ENCODE measurements around the gene BCL2L1.
"Not testable (repeated sequence)": the region's sequence is repeated elsewhere in the genome, so short reads cannot be mapped to it uniquely, and the experiment has no call there.

BCL2L1 gene

DNA sequence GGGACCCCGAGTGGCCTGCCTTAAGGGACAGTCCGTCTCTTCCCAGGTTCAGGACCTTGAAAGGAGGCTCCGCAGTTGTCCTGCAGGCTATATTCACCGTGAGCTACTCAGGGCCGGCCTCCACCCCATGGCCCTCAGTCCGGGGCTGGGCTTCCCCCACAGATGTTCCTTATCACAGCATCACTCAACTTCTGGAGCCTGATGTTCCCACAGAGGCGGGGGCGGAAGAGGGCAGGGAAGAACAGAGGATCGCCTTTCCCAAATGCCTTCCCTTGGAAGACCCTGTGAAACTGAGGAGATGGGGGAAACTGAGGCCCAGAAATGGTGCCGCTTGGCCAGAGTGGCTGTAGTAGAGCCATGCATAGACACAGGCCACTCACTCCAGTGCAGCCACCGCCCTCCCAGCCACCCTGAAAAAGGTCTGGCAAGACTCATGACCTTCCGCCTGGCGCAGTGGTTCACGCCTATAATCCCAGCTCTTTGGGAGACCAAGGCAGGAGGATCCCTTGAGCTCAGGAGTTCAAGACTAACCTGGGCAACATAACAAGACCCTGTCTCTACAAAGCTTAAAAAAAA, 89.2 kb downstream of the BCL2L1 start:
- H3K9ac ChIP-seq (ENCODE audit: low read depth in 1 of 2, low read length in 2 of 2) = no peak overlapping the region
- no peak overlapping the region for H3K27ac ChIP-seq (ENCODE audit: low read depth in 2 of 2, low read length in 2 of 2)
- H3K4me1 ChIP-seq (ENCODE audit: control insufficient read depth in 2 of 2, insufficient read depth in 2 of 2, low read length in 2 of 2) = no peaks in the 10 kb centered on the region
- no peak overlapping the region for H3K4me3 ChIP-seq (ENCODE audit: low read length in 2 of 2)
- no peaks in the 10 kb centered on the region for H3K9me3 ChIP-seq (ENCODE audit: control insufficient read depth in 2 of 2, low read length in 2 of 2)
- H3K27me3 ChIP-seq (ENCODE audit: control insufficient read depth in 2 of 2, insufficient read depth in 2 of 2, low read length in 2 of 2) = peaks cover 0 to 2% of the 10 kb centered on the region in 2 donors
- H3K36me3 ChIP-seq (ENCODE audit: control insufficient read depth in 2 of 2, insufficient read depth in 2 of 2, low read length in 2 of 2) = no peaks in the 10 kb centered on the region

DNA sequence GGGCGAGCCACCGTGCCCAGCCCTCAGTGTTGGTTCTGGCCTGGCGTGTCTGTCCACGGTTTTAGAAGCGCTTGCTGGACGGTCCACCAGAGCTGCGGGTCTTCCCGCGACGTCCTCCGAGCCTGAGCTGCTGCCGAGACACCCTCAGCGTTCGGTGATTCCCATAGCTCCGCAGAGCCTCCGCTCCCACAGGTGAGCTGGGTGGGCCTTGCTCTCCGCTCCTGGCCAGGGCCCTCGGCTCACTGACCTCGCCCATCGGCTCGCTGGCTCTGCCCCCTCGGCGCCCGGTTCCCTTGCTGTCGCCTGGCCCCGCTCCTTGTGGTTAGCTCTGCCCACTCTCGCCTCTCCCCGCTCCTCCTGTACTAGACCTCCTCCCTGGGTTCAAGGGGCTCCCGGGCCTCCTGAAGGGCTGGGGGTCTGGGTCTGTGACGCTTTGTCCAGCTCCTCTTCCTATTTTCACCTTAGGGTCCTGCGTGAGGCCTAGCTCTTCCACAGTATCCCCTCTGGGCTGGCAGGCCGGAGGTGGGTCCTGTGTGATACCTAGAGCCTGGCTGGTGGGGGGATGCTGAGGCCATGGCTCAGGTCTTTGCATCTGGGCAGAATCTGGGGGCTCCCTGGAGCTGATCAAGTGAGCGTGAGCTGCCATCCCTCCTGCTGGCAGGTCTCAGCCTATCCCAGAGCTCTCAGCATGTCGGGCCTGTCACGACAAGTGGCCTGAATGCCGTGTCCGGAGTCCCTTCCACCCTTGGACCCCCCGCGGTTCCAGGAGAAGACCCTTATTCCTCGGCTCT, 89.9 kb downstream of the BCL2L1 start:
- Histone ChIP-seq H3K27ac (ENCODE audit: low read depth in 2 of 2, low read length in 2 of 2) (no peak overlapping the region), H3K36me3 (ENCODE audit: control insufficient read depth in 2 of 2, insufficient read depth in 2 of 2, low read length in 2 of 2) (no peaks in the 10 kb centered on the region), H3K4me3 (ENCODE audit: low read length in 2 of 2) (no peak overlapping the region), H3K4me1 (ENCODE audit: control insufficient read depth in 2 of 2, insufficient read depth in 2 of 2, low read length in 2 of 2) (no peaks in the 10 kb centered on the region), H3K9me3 (ENCODE audit: control insufficient read depth in 2 of 2, low read length in 2 of 2) (no peaks in the 10 kb centered on the region), H3K9ac (ENCODE audit: low read depth in 1 of 2, low read length in 2 of 2) (no peak overlapping the region), H3K27me3 (ENCODE audit: control insufficient read depth in 2 of 2, insufficient read depth in 2 of 2, low read length in 2 of 2) (peaks cover 0 to 2% of the 10 kb centered on the region in 2 donors)

DNA sequence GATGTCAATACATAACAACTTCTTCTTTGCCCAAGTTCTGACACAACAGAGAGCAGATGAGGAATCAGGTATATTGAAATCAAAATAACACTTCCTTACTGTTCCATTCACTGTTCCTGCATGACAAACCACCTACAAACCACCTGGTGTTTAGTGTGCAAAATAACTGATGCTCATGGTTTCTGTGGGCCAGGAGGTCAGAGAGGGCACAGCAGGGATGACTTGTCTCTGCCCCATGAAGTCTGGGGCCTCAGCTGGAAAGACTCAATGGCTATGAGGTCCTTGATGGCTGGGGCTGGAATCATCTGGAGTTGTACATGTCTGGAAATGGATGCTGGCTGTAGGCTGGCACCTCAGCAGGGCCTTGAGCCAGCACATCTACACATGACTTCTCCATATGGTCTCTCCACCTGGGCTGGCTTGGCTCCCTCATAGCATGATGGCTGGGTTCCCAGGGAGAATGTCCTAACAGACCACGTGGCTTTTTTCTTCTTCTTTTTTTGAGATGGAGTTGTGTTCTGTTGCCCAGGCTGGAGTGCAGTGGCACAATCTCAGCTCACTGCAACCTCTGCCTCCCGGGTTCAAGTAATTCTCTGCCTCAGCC, 92.4 kb downstream of the BCL2L1 start:
- Histone ChIP-seq H3K4me1 (ENCODE audit: control insufficient read depth in 2 of 2, insufficient read depth in 2 of 2, low read length in 2 of 2) (no peaks in the 10 kb centered on the region), H3K27ac (ENCODE audit: low read depth in 2 of 2, low read length in 2 of 2) (no peak overlapping the region), H3K9ac (ENCODE audit: low read depth in 1 of 2, low read length in 2 of 2) (no peak overlapping the region), H3K9me3 (ENCODE audit: control insufficient read depth in 2 of 2, low read length in 2 of 2) (no peaks in the 10 kb centered on the region), H3K4me3 (ENCODE audit: low read length in 2 of 2) (no peak overlapping the region), H3K36me3 (ENCODE audit: control insufficient read depth in 2 of 2, insufficient read depth in 2 of 2, low read length in 2 of 2) (no peaks in the 10 kb centered on the region), H3K27me3 (ENCODE audit: control insufficient read depth in 2 of 2, insufficient read depth in 2 of 2, low read length in 2 of 2) (no peaks in the 10 kb centered on the region)

DNA sequence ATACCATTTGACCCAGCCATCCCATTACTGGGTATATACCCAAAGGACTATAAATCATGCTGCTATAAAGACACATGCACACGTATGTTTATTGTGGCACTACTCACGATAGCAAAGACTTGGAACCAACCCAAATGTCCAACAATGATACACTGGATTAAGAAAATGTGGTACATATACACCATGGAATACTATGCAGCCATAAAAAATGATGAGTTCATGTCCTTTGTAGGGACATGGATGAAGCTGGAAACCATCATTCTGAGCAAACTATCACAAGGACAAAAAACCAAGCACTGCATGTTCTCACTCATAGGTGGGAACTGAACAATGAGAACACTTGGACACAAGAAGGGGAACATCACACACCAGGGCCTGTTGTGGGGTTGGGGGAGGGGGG, 94.6 kb downstream of the BCL2L1 start:
- H3K4me1 ChIP-seq (ENCODE audit: control insufficient read depth in 2 of 2, insufficient read depth in 2 of 2, low read length in 2 of 2); H3K9me3 ChIP-seq (ENCODE audit: control insufficient read depth in 2 of 2, low read length in 2 of 2); H3K27me3 ChIP-seq (ENCODE audit: control insufficient read depth in 2 of 2, insufficient read depth in 2 of 2, low read length in 2 of 2); H3K9ac ChIP-seq (ENCODE audit: low read depth in 1 of 2, low read length in 2 of 2); H3K4me3 ChIP-seq (ENCODE audit: low read length in 2 of 2); H3K27ac ChIP-seq (ENCODE audit: low read depth in 2 of 2, low read length in 2 of 2); H3K36me3 ChIP-seq (ENCODE audit: control insufficient read depth in 2 of 2, insufficient read depth in 2 of 2, low read length in 2 of 2): not testable (repeated sequence)

DNA sequence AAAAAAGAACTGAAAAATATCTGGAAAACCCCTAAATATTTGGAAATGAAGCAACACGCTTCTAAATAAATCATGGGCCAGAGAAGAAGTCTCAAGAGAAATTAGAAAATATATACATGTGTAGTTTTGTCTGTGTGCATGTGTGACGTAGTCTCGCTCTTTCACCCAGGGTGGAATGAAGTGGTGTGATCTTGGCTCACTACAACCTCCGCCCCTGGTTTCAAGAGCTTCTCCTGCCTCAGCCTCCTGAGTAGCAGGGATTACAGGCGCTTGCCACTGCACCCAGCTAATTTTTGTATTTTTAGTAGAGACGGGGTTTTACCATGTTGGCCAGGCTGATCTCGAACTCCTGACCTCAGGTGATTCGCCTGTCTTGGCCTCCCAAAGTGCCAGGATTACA, 96.1 kb downstream of the BCL2L1 start:
- not testable (repeated sequence) for H3K36me3 ChIP-seq (ENCODE audit: control insufficient read depth in 2 of 2, insufficient read depth in 2 of 2, low read length in 2 of 2); H3K9ac ChIP-seq (ENCODE audit: low read depth in 1 of 2, low read length in 2 of 2); H3K27ac ChIP-seq (ENCODE audit: low read depth in 2 of 2, low read length in 2 of 2); H3K4me3 ChIP-seq (ENCODE audit: low read length in 2 of 2); H3K4me1 ChIP-seq (ENCODE audit: control insufficient read depth in 2 of 2, insufficient read depth in 2 of 2, low read length in 2 of 2); H3K9me3 ChIP-seq (ENCODE audit: control insufficient read depth in 2 of 2, low read length in 2 of 2); H3K27me3 ChIP-seq (ENCODE audit: control insufficient read depth in 2 of 2, insufficient read depth in 2 of 2, low read length in 2 of 2)

DNA sequence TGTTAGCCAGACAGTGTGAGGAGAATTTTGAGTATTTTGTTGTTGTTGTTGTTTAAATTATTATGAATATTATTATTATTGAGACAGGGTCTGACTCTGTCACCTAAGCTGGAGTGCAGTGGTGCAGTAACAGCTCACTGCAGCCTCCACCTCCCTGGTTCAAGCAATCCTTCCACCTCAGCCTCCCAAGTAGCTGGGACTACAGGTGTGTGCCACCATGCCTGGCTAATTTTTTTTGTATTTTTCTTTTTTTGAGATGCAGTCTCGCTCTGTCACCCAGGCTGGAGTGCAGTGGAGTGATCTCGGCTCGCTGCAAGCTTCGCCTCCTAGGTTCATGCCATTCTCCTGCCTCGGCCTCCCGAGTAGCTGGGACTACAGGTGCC, 99.6 kb downstream of the BCL2L1 start:
- not testable (repeated sequence) for H3K36me3 ChIP-seq (ENCODE audit: control insufficient read depth in 2 of 2, insufficient read depth in 2 of 2, low read length in 2 of 2); H3K4me3 ChIP-seq (ENCODE audit: low read length in 2 of 2); H3K9ac ChIP-seq (ENCODE audit: low read depth in 1 of 2, low read length in 2 of 2); H3K27ac ChIP-seq (ENCODE audit: low read depth in 2 of 2, low read length in 2 of 2); H3K4me1 ChIP-seq (ENCODE audit: control insufficient read depth in 2 of 2, insufficient read depth in 2 of 2, low read length in 2 of 2); H3K27me3 ChIP-seq (ENCODE audit: control insufficient read depth in 2 of 2, insufficient read depth in 2 of 2, low read length in 2 of 2); H3K9me3 ChIP-seq (ENCODE audit: control insufficient read depth in 2 of 2, low read length in 2 of 2)

DNA sequence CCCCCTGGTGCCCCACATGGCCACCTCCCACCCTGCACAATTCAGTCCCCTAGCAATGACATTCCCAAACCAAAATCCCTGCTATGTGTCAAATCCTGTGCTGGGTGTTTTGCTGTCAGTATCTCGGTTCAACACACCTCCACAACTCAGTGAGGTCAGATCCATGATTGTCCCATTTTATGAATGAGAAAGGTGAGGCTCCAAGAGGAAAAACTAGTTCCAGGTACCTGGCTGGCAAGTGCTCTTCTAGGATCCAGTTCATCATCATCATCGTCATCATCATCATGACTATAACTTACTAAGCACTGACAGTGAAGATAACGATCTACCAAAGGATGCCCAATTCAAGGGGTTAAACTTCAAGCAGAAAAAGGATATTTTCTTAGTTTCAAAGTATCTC, 102.4 kb downstream of the BCL2L1 start:
- Histone ChIP-seq H3K27ac (ENCODE audit: low read depth in 2 of 2, low read length in 2 of 2) (no peak overlapping the region), H3K4me3 (ENCODE audit: low read length in 2 of 2) (no peak overlapping the region), H3K9me3 (ENCODE audit: control insufficient read depth in 2 of 2, low read length in 2 of 2) (no peaks in the 10 kb centered on the region), H3K36me3 (ENCODE audit: control insufficient read depth in 2 of 2, insufficient read depth in 2 of 2, low read length in 2 of 2) (no peaks in the 10 kb centered on the region), H3K4me1 (ENCODE audit: control insufficient read depth in 2 of 2, insufficient read depth in 2 of 2, low read length in 2 of 2) (no peaks in the 10 kb centered on the region), H3K9ac (ENCODE audit: low read depth in 1 of 2, low read length in 2 of 2) (no peak overlapping the region), H3K27me3 (ENCODE audit: control insufficient read depth in 2 of 2, insufficient read depth in 2 of 2, low read length in 2 of 2) (no peaks in the 10 kb centered on the region)

DNA sequence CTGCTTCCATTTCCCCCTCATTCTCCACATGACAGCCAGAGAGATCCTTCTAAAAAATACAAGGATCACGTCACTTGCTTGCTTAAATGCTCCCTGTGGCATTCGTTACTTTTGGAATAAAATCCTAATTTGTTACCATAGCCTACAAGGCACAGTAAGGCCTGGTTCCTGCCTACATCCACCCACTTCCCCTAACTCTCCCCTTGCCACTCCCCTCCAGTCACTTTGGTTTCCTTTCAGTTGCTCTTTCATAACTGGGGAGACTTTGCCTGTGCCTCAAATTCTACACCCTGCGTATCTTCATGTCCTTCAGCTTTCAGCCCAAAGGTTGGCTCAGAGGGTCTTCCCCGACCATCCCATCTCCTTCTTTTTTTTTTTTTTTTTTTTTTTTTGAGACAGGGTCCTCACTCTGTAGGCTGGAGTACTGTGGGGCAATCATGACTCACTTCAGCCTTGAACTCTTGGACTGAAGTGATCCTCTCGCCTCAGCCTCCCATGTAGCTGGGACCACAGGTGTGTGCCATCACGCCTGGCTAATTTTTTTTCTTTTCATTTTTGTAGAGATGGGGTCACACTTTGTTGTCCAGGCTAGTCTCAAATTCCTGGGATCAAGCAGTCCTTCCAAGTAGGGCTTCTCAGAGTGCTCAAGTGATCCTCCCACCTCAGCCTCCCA, 105.1 kb downstream of the BCL2L1 start:
- Histone ChIP-seq H3K4me3 (ENCODE audit: low read length in 2 of 2) (no peak overlapping the region), H3K27me3 (ENCODE audit: control insufficient read depth in 2 of 2, insufficient read depth in 2 of 2, low read length in 2 of 2) (no peaks in the 10 kb centered on the region), H3K36me3 (ENCODE audit: control insufficient read depth in 2 of 2, insufficient read depth in 2 of 2, low read length in 2 of 2) (no peaks in the 10 kb centered on the region), H3K4me1 (ENCODE audit: control insufficient read depth in 2 of 2, insufficient read depth in 2 of 2, low read length in 2 of 2) (peaks cover 1 to 2% of the 10 kb centered on the region in 2 donors), H3K27ac (ENCODE audit: low read depth in 2 of 2, low read length in 2 of 2) (no peak overlapping the region), H3K9me3 (ENCODE audit: control insufficient read depth in 2 of 2, low read length in 2 of 2) (no peaks in the 10 kb centered on the region), H3K9ac (ENCODE audit: low read depth in 1 of 2, low read length in 2 of 2) (no peak overlapping the region)

DNA sequence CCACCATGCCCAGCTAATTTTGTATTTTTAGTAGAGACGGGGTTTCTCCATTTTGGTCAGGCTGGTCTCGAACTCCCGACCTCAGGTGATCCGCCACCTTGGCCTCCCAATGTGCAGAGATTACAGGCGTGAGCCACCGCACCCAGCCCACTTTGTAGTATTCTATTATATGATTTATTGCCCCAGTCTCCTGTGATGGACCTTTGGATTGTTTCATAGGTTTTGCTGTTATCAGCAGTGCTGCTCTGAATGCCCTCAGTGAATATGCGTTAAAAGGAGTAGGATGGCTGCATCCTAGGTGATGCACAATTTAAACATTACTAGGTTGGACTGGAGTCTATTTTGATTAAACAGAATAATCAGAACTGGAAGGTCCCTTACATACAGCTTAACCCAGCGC, 107.3 kb downstream of the BCL2L1 start:
- Histone ChIP-seq H3K27me3 (ENCODE audit: control insufficient read depth in 2 of 2, insufficient read depth in 2 of 2, low read length in 2 of 2) (no peaks in the 10 kb centered on the region), H3K9me3 (ENCODE audit: control insufficient read depth in 2 of 2, low read length in 2 of 2) (no peaks in the 10 kb centered on the region), H3K4me3 (ENCODE audit: low read length in 2 of 2) (no peak overlapping the region), H3K36me3 (ENCODE audit: control insufficient read depth in 2 of 2, insufficient read depth in 2 of 2, low read length in 2 of 2) (no peaks in the 10 kb centered on the region), H3K27ac (ENCODE audit: low read depth in 2 of 2, low read length in 2 of 2) (no peak overlapping the region), H3K9ac (ENCODE audit: low read depth in 1 of 2, low read length in 2 of 2) (no peak overlapping the region), H3K4me1 (ENCODE audit: control insufficient read depth in 2 of 2, insufficient read depth in 2 of 2, low read length in 2 of 2) (peaks cover 9 to 19% of the 10 kb centered on the region in 2 donors)

All from mucosa of rectum (tissue), 2 donors.